ENCODE measurements around the gene NHSL2. TPM values are rescaled to one million over a fixed set of nuclear protein-coding genes. Genes with fewer than 3 reads are reported as not detected.

NHSL2 gene
- total RNA-seq, 1 donor from 2014 or later, result not detected

DNA sequence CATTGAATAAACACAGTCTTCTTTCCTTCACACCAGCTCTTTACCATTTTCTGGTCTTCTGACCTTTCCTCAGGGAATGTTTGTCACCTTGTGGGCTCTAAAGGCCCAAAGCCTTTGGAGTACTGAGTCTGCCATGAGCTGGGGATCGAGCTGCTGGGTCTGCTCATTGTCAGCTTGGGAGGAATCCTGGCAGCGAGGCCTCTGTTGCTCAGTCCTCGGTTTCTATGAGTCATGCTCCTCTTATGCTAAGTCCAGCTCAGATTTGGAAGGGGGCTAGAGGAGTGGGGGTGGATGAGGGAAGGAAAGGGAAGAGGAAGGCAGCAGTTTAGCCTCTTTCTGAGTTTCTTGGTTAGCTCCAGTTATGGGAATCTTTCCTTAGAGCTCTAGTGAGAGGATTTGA lies 31.1 kb downstream of the NHSL2 start:
- peak; percentile 10 for DNase-seq (ENCODE audit: low read depth)
- no peak for FAIRE-seq
- TF ChIP-seq, protein P1, sequence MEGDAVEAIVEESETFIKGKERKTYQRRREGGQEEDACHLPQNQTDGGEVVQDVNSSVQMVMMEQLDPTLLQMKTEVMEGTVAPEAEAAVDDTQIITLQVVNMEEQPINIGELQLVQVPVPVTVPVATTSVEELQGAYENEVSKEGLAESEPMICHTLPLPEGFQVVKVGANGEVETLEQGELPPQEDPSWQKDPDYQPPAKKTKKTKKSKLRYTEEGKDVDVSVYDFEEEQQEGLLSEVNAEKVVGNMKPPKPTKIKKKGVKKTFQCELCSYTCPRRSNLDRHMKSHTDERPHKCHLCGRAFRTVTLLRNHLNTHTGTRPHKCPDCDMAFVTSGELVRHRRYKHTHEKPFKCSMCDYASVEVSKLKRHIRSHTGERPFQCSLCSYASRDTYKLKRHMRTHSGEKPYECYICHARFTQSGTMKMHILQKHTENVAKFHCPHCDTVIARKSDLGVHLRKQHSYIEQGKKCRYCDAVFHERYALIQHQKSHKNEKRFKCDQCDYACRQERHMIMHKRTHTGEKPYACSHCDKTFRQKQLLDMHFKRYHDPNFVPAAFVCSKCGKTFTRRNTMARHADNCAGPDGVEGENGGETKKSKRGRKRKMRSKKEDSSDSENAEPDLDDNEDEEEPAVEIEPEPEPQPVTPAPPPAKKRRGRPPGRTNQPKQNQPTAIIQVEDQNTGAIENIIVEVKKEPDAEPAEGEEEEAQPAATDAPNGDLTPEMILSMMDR (IDR thresholded peaks at IDR 0.05; ENCODE audit: insufficient read depth, low read length, severe bottlenecking), result no peak
- Histone ChIP-seq H3K36me3 (ENCODE audit: control insufficient read depth, insufficient read depth, low read length) (no peaks in the 10 kb centered on the region), H3K4me3 (ENCODE audit: low read depth, low read length) (no peak overlapping the region), H3K27me3 (ENCODE audit: control insufficient read depth, insufficient read depth, low read length) (no peaks in the 10 kb centered on the region)

DNA sequence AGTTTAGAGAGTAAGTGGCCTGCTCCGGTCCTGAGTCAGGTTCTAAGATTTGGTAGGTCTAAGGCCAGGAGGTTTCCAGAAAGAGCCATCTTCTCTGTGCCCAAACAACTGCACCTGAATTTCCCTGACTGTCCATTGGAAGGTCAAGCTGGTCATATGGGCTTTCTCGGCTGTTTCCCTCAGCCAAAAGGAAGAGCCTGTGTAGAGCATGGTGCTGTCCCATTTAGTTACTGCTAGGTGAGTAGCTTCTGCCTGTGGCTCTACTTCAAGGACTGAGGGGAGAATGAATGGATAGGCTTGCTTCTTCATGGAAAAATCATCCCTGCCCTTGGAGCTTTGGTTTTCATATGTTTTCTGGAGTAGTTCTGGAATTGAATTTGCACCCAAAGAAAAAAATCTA lies 33.7 kb downstream of the NHSL2 start:
- FAIRE-seq (no peak), DNase-seq (ENCODE audit: low read depth) (no peak)
- Histone ChIP-seq H3K36me3 (ENCODE audit: control insufficient read depth, insufficient read depth, low read length) (no peaks in the 10 kb centered on the region), H3K27me3 (ENCODE audit: control insufficient read depth, insufficient read depth, low read length) (no peaks in the 10 kb centered on the region), H3K4me3 (ENCODE audit: low read depth, low read length) (no peak overlapping the region)
- TF ChIP-seq, protein P1 (IDR thresholded peaks at IDR 0.05; ENCODE audit: insufficient read depth, low read length, severe bottlenecking), result no peak

- Histone ChIP-seq H3K4me3 (ENCODE audit: low read depth, low read length) (no peak overlapping the region), H3K36me3 (ENCODE audit: control insufficient read depth, insufficient read depth, low read length) (no peaks in the 10 kb centered on the region), H3K27me3 (ENCODE audit: control insufficient read depth, insufficient read depth, low read length) (no peaks in the 10 kb centered on the region)
- DNase-seq (ENCODE audit: low read depth) (no peak), FAIRE-seq (no peak)
- TF ChIP-seq, protein P1 (IDR thresholded peaks at IDR 0.05; ENCODE audit: insufficient read depth, low read length, severe bottlenecking), result no peak
Measured at GRCh38 chrX:71945237-71945805, 34.7 kb downstream of the NHSL2 start.

DNA sequence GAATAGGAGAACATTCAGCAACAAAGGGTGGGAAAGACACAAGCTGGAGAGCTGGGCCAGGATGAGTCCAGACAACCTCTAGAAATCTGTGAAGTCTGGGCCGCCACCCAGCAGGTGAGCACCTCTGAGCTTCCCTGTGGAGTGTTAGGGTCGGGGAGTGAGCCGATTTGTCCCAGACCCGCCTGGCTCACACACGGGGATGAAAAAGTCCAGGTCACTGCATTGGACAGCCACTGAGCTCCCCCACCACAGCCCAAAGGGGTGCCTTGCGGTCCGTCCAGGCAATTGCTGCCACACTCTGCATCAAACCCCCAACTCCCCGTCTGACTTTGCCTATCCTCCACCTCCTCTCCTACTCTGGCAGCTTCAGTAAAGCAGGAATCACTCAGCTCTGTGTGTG lies 38.7 kb downstream of the NHSL2 start:
- TF ChIP-seq, protein P1 (IDR thresholded peaks at IDR 0.05; ENCODE audit: insufficient read depth, low read length, severe bottlenecking), result no peak
- Histone ChIP-seq H3K27me3 (ENCODE audit: control insufficient read depth, insufficient read depth, low read length) (no peaks in the 10 kb centered on the region), H3K4me3 (ENCODE audit: low read depth, low read length) (no peak overlapping the region), H3K36me3 (ENCODE audit: control insufficient read depth, insufficient read depth, low read length) (no peaks in the 10 kb centered on the region)
- FAIRE-seq, result no peak
- DNase-seq (ENCODE audit: low read depth), result no peak

GRCh38 chrX:71949844-71950445 lies 39.3 kb downstream of the NHSL2 start:
- Histone ChIP-seq H3K27me3 (ENCODE audit: control insufficient read depth, insufficient read depth, low read length) (no peaks in the 10 kb centered on the region), H3K36me3 (ENCODE audit: control insufficient read depth, insufficient read depth, low read length) (no peaks in the 10 kb centered on the region), H3K4me3 (ENCODE audit: low read depth, low read length) (no peak overlapping the region)
- FAIRE-seq (no peak), DNase-seq (ENCODE audit: low read depth) (no peak)
- TF ChIP-seq, protein P1 (IDR thresholded peaks at IDR 0.05; ENCODE audit: insufficient read depth, low read length, severe bottlenecking), result no peak

DNA sequence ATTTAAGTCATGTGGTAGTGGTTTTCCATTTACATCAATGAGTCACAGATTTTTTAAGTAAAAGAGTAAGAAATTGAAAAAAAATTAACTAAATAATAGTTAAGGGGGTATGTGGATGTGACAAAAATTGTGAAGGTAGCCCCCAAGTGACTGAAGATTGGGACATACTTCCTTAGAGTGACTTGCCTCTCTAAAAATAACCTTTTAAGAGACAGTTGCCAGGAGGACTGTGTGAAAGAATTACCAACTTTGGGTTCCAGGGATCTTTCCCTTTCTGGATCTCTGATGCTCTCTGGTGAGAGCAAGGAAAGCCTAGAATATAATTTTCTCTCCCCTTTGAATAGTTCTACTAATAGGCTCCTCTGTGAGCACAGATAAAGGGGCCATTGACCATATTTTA lies 42.7 kb downstream of the NHSL2 start:
- Histone ChIP-seq H3K27me3 (ENCODE audit: control insufficient read depth, insufficient read depth, low read length) (no peaks in the 10 kb centered on the region), H3K4me3 (ENCODE audit: low read depth, low read length) (no peak overlapping the region), H3K36me3 (ENCODE audit: control insufficient read depth, insufficient read depth, low read length) (no peaks in the 10 kb centered on the region)
- TF ChIP-seq, protein P1 (IDR thresholded peaks at IDR 0.05; ENCODE audit: insufficient read depth, low read length, severe bottlenecking), result no peak
- no peak for DNase-seq (ENCODE audit: low read depth)
- FAIRE-seq, result no peak
